Tracheal epithelial cell (primary cell): ENCODE data around the gene SUPT20HL2. TPM values are rescaled to one million over a fixed set of nuclear protein-coding genes. Genes with fewer than 3 reads are reported as not detected.

Source experiments
- total RNA-seq: library from RNA; depleted of rRNA; stranded (reverse); fragments of >200 nt; gene quantifications from 2 replicates; pipeline ENCODE4 v1.2.1, GENCODE V29; 2014

Gene SUPT20HL2
- under 0.01 TPM in 1 of 2 replicates, not detected in the other for total RNA-seq

DNA sequence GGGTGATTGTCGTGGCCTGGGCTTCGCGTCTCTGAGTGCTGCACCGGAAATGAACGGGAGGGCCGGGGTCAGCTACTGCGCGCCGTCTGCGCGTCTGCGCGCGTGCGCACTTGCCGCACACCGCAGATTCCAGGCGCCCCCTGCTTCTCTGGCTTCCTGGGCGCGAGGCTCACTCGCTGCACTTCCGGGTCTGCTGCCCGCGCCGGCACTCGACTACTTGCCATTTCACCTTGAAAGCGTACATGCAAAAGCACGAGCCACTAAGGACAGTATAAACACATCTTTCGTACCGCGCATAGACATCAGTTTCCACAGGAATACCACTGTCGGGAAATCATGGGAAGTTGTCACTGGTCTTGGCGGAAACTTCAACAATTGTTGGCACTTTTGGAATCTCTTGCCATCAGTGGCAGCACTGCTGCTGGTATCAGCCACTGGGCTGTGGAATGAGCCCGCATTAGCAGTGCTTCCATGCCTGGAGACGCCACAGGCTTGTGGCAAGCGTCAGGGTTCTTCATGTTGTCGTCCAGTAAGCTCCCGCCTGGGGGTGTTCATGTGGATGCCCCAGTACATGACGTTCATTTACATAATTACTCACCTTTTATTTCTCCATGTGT is at the start of gene SUPT20HL2:
Gene SUPT20HL2 (minus strand): TSS at position 51 of the 617 bp plus-strand sequence. CDS start 754 bp downstream, outside the sequence.

DNA sequence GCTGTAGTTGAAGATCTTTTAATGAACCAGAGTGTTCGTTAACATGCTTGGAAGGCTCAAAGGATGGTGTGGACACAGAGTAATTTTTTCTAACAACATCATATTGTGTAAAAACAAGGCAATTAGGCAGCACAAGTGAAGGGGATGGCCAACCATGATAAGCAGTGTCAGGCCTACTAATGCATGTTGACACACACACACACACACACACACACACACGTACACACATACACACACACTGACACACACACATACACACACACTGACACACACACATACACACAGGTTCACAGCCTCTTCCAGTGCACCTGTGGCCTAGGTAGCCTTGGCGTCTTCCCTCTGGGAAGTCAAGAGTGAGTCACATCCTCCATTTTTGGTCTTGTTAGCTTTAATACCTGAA is 46.4 kb upstream of the SUPT20HL2 start, which contains the start of gene SUPT20HL1:
Gene SUPT20HL1 (plus strand): TSS at position 368 of the 400 bp plus-strand sequence. CDS start 2,122 bp downstream, outside the sequence.

Other genes with a start within 250 kb of the SUPT20HL2 start
- gene ZFX, start 164.3 kb downstream of the SUPT20HL2 start, total RNA-seq, result 23.1 and 36.9 TPM in 2 replicates
- gene SUPT20HL1, start 46.6 kb upstream of the SUPT20HL2 start, total RNA-seq, result not detected in 2 replicates
- 11.3 and 11.5 TPM in 2 replicates for gene PDK3, start 151.2 kb upstream of the SUPT20HL2 start, total RNA-seq